ENCODE data around the gene ZNRF3.

Gene ZNRF3

DNA sequence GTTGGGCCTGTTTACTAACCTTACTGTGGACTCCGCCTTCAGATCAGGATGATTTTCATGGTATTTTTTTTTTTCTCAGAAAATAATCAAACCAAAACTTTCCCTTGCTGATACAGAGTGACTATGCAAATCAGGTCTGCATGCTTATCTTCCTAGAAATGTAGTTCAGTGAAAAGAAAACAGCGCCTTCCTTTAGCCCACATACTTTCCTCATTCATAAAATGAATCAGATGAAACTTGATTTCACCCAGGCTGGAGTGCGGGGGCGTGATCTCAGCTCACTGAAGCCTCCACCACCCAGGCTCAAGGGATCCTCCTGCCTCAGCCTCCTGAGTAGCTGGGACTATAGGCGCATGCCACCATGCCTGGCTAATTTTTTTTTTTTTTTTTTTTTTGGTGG is 26.0 kb downstream of the ZNRF3 start:
- DNase-seq, result no peak

GRCh38 chr22:28910569-28911303 is 27.4 kb downstream of the ZNRF3 start:
- no peak for DNase-seq

DNA sequence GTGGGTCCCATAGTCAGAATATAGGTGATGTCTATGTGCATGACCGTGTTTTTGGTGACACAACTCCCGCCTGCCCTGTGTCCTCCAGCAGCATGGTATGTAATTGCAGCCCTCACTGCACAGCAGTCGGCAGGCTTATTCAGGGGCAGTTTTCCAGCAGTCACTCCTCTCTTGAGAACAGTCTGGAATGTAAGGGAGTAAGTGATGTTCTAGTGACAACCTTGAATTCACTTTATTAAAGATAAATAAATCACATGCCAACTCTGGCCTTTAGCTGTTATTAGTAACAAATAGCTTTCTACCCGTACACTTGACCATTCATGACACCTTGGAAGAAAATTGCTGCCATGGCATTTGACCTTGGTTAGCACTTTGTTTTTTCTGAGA is 27.9 kb downstream of the ZNRF3 start:
- DNase-seq, result no peak

DNA sequence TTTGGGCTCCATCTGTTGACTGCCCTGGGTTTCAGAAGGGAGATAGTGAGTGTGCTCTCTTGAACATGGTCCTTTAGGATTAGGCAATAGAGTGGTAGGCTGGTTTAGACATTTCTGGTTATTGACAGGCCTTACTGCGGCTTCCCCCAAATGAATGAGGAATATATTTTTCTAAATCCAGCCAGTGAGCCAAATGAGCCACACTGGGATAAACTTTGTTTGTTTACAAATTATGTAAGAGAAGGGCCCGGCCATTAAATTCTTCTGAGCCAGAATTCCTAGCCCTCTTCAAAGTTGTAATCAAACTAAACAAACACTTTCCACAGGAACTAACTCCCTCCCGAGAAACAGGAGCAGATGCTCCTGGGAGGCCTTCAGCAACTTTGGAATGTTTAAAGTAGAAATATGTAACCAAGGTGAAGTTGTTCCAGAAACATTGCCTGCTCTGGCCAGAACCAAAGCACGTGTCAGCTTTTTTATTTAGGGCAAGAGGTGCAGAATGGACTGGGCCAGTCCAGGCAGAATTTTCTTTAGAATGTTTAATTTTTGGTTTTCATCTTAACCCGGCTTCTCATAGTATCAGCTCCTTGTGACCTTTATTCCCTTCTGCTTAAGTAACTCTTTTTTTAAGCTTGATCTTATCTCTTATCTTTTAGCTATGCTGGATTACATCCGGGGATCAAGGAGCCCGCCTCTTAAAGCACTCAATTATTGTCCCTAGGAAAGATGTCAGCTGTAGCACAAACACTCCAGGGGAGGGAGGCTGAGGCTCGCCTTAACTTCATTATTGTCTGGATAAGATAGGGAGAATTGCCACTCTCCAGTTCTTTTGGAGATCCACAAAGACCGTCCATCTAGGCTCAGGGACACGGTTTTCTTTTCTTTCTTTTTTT is 28.7 kb downstream of the ZNRF3 start:
- no peak for DNase-seq

DNA sequence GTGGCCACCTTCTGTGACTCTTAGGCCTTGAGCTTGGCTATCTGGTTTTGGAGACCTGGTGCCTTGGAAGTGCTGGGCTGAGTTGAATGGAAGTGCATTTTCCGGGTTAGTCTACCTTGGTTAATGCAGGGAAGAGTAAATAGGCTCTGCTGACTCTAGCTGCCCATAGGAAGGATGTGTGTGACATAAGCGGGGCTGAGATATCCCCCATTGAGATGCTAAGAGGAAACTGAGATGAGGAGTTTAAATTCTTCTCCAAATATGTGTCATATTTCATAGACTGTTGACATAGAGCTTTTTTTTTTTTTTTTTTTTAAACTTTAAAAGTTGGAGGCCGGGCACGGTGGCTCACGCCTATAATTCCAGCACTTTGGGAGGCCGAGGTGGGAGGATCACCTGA is 30.8 kb downstream of the ZNRF3 start:
- DNase-seq, result no peak

DNA sequence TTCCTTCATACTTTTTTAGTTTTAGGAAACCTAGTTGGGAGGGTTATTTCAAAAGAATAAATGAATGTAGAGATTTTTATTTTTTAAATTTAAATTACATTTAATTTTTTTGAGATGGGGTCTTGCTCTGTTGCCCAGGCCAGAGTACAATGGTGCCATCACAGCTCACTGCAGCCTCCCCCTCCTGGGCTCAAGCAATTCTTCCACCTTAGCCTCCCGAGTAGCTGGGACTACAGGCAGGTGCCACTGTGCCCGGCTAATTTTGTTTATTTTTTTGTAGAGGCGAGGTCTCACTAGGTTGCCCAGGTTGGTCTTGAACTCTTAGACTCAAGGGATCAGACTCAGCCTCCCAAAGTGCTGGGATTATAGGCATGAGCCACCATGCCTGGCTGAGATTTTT is 32.6 kb downstream of the ZNRF3 start:
- no peak for DNase-seq

GRCh38 chr22:28917747-28918549 is 34.6 kb downstream of the ZNRF3 start:
- DNase-seq, result no peak

- DNase-seq, result no peak
Measured at GRCh38 chr22:28918550-28919271, 35.3 kb downstream of the ZNRF3 start.

- no peak for DNase-seq
Measured at GRCh38 chr22:28920757-28921584, 37.6 kb downstream of the ZNRF3 start.

GRCh38 chr22:28921585-28921879 is 38.2 kb downstream of the ZNRF3 start:
- DNase-seq, result no peak

GRCh38 chr22:28922540-28923244 is 39.3 kb downstream of the ZNRF3 start:
- no peak for DNase-seq

DNA sequence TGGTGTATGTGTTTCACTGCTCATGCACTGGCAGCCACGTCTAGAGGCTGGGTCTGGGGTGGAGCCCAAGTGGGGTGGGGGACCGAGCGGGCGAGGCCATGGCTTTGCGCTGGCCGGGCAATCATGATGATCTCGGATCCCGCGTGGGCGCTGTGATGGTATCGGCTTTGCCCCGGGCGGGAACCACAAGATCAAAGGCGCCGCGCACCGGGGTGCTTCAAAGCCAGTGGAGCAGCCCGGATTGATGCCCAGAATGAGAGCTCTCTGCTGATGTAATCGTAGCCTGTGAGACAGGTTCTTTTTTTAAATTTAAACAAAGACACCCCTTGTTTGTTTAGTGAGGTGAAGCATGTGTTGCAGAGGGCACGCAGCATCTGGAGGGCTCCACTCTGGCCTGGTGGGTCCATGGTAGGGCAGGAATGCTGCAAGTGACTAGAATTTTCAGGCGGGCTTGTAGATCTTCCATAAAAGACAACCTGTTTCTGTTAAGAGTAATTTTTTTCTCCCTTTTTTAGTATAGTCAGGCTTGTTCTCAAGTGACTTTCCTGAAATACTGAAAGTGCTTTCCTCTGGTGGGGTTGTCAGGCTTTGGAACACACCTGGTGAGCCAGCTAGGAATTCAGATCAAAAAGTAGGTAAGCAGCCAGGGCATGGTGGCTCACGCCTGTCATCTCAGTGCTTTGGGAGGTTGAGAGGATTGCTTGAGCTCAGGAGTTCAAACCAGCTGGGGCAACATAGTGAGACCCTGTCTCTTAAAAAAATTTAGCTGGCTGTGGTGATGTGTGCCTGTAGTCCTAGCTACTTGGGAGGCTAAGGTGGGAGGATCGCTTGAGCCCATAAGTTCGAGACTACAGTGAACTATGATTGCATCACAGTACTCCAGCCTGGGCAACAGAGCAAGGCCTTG is 40.7 kb downstream of the ZNRF3 start:
- no peak for DNase-seq

DNA sequence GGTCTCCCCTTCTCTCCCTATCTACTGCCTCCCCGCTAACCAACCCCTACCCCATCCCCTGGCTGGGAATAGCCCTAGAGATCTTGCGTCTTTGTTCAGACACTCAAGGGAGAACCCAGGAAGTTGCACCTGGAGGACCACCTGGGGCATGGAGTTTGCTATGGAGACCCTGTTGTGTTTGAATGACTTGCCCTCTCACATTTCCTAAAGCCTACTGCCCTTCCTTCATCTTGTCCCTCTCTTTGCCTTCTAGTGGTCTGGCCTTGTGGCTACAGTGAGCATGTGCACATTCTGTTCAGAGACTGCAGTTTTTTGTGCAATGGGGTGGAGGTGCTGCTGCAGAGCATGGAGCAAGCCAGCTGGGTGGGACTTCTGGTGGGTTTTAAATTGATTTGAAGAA is 42.5 kb downstream of the ZNRF3 start:
- DNase-seq, result no peak

GRCh38 chr22:28927630-28928029 is 44.3 kb downstream of the ZNRF3 start:
- no peak for DNase-seq

- no peak for DNase-seq
Measured at GRCh38 chr22:28929197-28929596, 45.8 kb downstream of the ZNRF3 start.

DNA sequence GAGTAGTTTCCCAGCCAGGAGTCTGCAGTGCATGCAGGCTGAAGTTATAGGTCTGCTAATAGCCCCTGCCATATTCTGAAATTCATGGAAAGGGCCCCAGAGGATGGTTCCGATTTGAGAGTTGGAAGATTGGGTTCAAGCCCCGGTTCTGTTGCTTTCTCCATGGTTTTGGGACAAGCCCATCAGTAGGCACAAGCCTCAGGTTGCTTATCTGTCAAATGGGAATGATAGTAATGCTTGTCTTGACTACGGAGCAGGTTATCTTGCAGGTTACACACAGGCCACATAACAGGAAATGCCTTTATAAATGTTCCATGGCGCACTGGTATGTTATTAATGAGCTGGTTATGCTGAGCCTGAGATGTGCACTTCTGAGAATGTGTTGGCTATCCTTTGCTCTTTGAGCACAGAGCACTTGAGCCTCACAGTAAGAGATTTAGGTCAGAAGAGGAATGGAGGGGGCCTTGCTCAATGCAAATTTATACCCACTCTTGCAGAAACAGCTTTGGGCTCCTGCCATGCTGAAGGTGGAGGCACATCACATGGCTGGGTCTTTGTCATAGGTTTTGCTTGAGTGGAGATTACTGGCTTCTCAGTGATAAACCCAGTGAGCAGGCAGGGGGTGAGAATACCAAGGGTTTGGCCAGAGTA is 47.1 kb downstream of the ZNRF3 start:
- no peak for DNase-seq

DNA sequence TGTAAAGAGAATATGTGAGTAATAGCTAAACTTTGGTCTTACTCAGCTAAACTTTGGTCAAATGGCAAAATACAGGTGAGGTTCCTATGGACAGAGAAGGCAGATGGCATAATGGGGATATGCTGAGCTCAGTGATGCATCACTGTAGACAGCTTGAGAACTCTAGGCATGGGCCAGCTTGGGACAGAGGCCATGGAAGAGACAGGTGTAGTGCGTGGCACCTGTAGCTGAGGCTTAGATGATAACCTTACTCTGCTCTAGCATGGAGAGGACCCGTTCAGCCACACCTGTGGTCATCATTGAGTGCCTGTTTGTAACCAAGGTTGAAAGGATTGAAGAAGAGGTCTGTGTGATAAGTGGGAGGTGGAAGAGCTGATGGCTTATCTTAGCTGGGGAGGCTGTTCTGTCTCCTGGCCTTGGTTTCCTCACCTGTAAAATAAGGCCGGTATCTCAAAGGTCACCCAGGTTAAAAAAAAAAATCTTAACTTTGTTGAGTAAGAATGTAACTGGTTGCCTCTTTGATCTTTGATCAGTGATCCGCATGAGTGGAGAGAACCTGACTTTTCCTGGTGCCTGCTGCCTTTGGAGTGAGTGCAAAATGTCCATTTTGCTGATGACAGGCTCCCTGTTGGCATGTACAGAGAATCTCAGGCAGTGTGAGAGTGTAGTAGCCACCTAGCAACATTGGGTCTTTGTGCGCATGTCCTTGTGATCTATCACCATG is 48.6 kb downstream of the ZNRF3 start:
- no peak for DNase-seq

- DNase-seq, result no peak
Measured at GRCh38 chr22:28933321-28933720, 49.9 kb downstream of the ZNRF3 start.

GRCh38 chr22:28934026-28934425 is 50.7 kb downstream of the ZNRF3 start:
- no peak for DNase-seq

Measured in CD4-positive, alpha-beta T cell treated with Interferon alpha-2 for 1 hour (primary cell).